ENCODE measurements around the gene ZSWIM7.
A peak's percentile ranks its signal among the peaks of the same experiment; 100 is the strongest.

DNA sequence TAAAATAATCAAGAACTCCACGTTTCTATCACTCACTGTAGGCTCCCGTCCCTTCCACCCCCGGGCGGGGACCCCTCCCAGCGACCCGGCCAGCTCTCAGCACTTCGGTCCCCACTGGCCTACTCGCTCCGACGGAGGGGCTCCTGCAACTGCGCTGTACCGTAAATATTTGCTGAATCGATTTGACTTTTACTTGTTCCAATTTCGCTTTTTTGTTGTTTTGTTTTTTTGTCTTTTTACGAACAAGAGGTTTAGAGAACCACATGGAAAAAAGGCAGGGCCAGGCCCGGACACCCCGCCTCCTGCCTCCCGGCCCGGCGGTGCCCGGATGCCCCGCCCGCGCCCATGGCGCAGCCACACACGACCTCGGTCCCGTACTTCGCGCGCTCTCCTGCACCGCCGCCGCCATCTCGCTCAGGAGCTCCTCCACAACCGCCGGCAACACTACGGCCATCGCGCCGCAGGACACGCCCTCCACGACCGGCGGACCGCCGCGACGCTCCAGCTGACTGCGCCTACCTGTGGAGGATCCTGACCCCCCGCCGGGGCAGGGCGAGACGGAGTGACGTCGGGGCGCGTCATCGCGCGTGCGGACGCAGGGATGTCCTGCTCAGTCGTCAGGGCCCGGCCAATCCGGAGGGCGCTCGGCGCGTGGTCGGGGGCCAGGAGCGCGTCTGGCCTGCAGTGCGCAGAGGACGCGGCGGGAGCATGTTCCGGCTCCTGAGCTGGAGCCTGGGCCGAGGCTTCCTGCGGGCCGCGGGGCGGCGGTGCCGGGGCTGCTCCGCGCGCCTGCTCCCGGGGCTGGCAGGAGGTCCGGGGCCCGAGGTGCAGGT, at the start of gene ZSWIM7, which contains the start of gene TTC19:
- TF ChIP-seq POLR2AphosphoS5 (IDR thresholded peaks at IDR 0.05), result peak; percentile 99 to 100 (median 99)
- TF ChIP-seq, protein P1, sequence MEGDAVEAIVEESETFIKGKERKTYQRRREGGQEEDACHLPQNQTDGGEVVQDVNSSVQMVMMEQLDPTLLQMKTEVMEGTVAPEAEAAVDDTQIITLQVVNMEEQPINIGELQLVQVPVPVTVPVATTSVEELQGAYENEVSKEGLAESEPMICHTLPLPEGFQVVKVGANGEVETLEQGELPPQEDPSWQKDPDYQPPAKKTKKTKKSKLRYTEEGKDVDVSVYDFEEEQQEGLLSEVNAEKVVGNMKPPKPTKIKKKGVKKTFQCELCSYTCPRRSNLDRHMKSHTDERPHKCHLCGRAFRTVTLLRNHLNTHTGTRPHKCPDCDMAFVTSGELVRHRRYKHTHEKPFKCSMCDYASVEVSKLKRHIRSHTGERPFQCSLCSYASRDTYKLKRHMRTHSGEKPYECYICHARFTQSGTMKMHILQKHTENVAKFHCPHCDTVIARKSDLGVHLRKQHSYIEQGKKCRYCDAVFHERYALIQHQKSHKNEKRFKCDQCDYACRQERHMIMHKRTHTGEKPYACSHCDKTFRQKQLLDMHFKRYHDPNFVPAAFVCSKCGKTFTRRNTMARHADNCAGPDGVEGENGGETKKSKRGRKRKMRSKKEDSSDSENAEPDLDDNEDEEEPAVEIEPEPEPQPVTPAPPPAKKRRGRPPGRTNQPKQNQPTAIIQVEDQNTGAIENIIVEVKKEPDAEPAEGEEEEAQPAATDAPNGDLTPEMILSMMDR (IDR thresholded peaks at IDR 0.05), result peak in 1 of 7 experiments; percentile 37
- TF ChIP-seq POLR2A (IDR thresholded peaks at IDR 0.05), result peak in 2 of 4 donors; percentile 68 to 76

All from stomach (tissue), 4 donors.